GM21447 (cell line): ENCODE data around the gene AKAP1.

Source experiments
- ATAC-seq: cut with Tn5 transposase; IDR thresholded peaks from one replicate; pipeline ENCODE4 v1.9.1; 2021; ENCODE audit not compliant: unreplicated experiment

Gene AKAP1, protein sequence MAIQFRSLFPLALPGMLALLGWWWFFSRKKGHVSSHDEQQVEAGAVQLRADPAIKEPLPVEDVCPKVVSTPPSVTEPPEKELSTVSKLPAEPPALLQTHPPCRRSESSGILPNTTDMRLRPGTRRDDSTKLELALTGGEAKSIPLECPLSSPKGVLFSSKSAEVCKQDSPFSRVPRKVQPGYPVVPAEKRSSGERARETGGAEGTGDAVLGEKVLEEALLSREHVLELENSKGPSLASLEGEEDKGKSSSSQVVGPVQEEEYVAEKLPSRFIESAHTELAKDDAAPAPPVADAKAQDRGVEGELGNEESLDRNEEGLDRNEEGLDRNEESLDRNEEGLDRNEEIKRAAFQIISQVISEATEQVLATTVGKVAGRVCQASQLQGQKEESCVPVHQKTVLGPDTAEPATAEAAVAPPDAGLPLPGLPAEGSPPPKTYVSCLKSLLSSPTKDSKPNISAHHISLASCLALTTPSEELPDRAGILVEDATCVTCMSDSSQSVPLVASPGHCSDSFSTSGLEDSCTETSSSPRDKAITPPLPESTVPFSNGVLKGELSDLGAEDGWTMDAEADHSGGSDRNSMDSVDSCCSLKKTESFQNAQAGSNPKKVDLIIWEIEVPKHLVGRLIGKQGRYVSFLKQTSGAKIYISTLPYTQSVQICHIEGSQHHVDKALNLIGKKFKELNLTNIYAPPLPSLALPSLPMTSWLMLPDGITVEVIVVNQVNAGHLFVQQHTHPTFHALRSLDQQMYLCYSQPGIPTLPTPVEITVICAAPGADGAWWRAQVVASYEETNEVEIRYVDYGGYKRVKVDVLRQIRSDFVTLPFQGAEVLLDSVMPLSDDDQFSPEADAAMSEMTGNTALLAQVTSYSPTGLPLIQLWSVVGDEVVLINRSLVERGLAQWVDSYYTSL

DNA sequence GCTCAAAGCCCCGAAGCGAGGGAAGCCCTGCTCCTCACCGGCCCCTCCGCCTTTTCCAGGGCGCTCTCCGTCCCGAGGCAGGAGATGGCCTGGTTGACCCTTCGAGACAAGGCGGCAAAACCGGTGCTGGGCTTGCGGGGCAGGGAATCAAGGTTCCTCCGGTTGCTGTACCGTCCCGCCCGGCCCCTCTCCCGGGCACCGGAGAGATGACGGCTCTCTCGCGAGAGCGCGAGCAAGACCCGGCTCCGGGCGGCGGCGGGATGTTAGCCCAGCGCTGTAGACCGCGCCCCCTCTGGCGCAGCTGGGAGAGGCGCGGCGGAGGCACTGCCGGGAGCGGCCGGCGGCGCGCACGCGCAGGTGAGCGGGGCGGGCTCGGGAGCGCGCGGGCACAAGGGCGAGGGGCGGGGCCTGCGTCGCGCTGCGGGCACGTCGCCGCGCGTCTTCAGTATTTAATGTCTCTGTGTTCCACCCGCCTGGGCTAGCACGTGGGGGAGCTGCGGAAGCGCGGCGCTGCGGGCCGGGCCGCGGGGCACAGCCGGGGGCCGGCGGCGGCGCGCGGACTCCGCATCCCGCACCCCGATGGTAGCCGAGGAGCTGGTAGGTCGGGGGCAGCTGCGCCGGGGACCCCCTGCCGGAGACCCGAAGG, at the start of gene AKAP1:
Gene AKAP1 (plus strand): TSS at position 445 of the 646 bp plus-strand sequence. CDS start 20,219 bp downstream, outside the sequence.
- peak; percentile 75 for ATAC-seq

DNA sequence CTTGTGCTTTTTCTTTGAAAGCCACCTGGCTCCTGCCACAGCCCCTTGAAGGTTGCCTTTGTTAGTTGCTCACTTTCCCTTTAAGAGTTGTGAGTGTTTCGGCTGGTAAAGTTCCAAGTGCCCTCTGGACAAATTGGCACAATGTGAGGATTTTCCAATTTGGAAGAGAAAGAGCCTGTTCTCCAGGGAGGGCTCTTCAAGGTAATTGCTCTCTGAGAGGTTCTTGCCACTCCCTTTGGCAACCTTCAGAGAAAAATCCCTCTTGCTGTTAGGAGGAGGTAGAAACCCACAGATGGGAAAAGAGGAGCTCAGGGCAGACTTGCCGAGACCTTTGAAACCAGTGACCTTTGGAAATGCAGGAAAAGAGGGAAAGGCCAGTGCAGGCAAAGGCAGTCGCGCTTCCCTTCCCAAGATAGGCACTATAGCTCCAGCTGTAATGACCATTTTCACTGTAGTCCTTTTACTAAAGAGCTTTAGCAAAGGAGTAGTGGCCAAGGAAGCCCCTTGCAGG, 49.0 kb upstream of the AKAP1 start:
- ATAC-seq: no peak

DNA sequence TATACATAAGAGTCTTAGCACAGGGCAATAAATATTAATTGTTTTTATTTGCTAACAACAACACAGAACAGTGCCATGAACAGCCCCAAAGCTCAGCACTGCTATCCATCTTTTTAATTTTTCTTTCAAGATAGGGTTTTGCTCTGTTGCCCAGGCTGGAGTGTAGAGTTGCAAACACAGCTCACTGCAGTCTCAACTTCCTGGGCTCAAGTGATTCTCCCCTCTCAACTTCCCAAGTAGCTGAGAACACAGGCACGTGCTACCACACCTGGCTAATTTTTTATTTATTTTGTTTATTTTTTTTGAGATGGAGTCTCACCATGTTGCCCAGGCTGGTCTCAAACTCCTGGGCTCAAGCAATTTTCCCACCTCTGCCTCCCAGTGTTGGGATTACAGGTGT, 47.6 kb upstream of the AKAP1 start:
- no peak for ATAC-seq

DNA sequence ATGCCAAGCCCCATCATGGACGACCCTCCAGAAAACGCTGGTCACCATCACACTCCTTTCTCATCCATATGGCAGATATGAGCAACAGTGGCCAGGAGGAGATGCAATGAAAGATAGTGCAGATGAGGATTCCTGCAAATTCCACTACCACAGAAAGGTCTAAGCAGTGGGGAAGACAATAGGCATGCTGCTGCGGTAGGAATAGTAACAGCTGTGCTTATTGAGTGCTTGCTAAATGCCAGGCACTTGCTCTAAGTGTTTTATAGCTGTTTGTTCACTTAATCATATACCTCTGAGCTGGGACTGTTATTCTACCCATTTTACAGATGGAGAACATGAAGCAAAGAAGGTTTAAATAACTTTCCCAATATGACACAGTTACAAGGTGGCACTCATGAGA, 46.6 kb upstream of the AKAP1 start:
- no peak for ATAC-seq

DNA sequence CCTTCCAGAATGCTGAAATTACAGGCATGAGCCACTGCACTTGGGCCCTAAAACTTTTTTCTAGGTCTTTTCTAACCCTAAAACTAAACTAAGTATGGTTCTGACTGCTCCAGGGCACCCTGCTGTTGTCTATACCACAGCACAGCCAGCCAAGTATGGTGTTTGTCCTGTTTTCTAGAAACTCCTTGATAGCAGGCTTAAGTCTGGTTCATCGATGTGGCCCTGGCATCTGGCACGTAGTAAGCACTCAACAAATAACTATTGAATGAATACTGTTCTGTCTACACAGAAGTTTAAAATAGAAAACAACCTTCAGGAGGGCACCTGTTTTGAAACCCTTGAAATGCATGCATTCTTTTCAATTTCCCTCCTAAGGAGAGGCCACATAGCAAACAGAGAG, 44.5 kb upstream of the AKAP1 start:
- no peak for ATAC-seq

DNA sequence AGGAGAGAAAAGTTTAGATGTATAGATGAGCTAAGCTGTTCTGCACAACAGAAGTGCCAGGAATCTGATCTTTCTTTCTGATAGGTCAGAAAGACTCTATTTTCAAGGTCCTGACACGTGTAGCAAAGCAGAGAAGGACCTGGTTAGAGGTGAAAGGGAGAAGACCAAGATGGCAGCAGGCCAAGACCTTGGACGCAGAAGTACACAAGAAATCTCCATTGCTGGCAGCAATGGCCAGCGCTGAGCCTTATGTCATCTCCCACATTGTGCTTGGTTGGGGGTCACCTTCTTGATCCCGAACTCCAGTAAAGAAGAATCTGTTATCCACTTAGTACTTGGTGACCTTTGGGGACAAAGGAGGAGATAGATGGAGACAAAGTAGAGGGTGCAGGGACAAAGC, 41.8 kb upstream of the AKAP1 start:
- ATAC-seq: no peak

DNA sequence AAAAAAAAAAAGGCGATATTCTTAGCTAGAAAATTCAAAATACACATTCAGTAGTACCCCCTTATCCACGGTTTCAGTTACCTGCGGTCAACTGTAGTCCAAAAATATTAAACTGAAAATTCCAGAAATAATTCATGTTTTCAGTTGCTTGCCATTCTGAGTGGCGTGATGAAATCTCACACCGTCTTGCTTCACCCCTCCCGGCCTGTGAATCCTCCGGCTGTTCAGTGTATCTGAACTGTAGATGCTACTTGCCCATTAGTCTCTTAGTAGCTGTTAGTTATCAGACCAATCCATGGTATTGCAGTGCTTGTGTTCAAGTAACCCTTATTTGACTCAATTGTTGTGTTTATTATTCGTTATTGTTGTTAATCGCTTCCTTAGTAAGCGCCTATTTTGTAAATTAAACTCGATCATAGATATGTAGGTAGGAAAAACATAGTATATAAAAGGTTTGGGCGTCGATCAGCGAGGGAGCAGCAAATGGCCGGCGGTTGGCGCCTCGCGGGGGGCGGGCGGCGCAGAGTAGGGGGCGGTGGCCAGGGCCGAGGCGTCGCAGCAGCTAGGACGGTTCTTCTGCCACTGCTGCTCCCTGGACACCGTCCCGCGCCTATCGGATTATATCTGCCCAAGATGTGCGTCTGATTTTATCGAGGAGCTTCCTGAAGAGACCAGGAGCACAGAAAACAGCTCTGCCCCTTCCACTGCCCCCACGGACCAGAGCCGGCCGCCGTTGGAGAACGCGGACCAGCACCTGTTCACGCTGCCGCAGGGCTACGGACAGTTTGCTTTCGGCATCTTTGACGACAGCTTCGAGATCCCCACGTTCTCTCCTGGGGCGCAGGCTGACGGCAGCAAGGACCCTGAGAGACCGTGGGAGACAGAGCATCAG, 39.8 kb upstream of the AKAP1 start:
- peak; percentile 13 for ATAC-seq

DNA sequence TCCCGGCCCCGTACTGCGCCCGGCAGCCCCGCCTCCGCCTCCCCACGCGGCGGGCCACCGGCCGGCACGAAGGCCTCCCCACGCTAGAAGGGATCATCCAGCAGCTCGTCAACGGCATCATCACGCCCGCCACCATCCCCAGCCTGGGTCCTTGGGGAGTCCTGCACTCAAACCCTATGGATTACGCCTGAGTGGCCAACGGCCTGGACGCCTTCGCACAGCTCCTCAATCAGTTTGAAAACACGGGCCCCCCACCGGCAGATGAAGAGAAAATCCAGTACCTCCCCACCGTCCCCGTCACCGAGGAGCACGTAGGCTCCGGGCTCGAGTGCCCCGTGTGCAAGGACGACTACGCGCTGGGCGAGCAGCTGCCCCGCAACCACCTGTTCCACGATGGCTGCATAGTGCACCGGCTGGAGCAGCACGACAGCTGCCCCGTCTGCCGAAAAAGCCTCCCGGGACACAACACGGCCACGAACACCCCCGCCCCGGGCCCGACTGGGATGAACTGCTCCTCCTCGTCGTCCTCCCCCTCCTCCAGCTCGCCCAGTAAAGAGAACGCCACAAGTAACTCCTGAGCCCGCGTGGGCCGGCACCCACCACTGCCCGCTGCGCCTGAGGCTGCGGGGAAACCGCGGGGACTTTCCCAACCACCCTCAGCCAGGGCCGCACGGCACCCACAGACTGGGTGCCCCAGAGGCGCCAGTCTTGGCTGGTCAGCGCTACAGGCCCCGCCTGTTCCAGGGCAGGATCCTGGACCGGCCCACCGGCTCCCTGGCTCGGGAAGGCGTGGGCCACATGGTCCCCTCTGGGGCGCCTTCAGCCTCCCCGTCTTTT, 39.0 kb upstream of the AKAP1 start:
- peak; percentile 59 for ATAC-seq

DNA sequence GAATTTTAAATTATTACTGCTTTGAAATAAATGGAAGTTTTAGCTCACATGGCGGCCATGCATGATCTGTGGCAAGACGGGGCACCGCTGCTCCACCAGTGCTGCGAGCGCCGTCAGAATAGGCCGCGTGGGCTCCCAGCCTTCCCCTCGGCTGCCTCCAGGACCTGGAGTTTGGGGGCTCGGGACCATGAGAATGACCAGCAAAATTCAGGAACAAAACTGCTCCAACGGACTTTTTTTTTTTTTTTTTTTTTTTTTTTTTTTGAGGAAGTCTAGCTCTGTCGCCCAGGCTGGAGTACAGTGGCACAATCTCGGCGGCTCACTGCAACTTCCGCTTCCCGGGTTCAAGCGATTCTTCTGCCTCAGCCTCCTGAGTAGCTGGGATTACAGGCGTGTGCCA, 38.3 kb upstream of the AKAP1 start:
- ATAC-seq: no peak

DNA sequence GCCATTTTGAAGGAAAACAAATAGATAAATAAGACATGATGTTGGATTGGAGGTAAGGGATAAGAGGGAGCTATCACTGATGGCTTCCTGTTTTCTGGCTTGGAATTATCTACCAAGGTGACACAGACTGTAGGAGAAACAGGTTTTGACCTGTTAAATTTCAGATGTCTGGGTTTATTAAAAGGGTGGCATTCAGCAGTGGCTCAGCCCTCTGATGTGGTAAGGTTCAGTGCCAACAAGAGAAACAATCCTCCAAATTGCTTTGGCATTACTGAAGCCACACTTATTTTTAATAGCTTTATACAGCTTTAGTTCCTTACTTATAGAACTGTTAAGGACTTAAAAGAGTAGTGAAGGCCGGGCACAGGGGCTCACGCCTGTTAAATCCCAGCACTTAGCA, 37.0 kb upstream of the AKAP1 start:
- no peak for ATAC-seq

DNA sequence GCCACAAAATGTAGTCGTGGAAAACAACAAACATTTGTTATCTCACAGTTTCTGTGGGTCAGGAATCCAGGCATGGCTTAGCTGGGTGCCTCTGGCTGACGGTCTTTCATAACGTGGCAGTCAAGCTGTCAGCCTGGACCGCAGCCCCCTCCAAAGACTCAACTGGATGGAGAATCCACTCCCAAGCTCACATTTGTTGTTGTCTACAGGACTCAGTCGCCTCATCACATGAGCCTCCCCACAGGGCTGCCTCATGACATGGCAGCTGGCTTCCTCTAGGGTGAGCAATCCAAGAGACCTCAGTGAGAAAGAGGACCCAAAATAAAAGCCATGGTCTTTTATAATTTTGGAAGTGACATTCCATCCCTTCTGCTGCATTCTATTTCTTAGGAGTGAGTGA, 34.7 kb upstream of the AKAP1 start:
- ATAC-seq: no peak

DNA sequence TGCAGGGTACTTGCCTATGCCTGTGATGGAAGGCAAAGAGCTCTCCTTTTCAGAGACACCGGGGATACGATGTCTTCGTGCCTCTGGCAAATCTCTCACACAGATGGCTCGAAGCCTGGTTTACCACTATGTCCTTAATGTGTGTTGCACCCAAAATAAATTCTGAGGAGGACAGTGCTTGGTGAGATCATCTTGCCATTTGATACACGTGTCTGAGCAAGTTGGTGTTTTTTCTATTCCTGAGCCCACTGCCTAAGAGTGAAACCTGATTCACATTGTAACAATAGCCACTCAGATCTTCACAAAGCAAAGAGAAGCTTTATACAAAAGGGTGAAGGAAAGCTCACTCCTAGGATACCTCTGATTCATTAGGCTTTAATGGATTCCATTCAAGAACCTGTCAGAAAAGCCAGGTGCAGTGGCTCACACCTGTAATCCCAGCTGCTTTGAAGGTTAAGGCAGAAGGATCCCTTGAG, 33.1 kb upstream of the AKAP1 start:
- ATAC-seq: no peak

DNA sequence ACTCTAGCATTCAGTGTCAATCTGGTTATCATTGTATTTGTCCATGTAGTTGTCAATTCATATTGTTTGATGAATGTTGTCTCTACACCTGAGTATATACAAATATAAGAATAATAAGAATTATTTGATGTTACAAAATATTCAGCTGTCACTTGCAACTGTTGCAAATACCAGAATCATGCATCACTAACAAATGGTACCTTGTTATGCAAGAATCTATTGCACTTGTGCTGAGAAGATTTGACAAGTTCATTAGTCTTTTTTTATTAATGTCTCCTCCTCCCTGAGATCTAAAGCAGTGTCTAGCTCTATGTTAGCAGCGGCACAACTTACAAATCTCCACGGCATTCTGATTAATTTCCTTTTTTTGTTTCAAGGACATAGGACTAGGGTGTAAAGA, 22.2 kb upstream of the AKAP1 start:
- ATAC-seq: no peak

DNA sequence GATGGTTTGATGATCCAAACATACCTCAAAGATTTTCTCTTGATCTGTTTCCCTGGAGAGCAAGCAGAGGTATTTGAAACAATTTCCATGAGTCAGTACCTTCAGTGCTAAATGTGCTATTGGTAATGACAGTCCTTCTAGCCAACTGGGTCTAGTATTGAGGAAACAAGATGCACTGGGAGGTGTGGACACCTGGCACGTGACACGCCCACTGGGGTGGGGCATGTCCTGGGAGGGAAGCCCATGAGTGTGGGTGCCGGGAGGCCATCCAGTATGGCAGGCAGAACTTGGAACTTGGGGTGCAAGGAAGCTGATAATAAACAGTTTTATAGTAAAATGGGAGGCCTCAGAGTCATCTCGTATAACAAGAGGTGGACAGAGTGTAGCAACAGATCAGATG, 17.9 kb upstream of the AKAP1 start:
- no peak for ATAC-seq

DNA sequence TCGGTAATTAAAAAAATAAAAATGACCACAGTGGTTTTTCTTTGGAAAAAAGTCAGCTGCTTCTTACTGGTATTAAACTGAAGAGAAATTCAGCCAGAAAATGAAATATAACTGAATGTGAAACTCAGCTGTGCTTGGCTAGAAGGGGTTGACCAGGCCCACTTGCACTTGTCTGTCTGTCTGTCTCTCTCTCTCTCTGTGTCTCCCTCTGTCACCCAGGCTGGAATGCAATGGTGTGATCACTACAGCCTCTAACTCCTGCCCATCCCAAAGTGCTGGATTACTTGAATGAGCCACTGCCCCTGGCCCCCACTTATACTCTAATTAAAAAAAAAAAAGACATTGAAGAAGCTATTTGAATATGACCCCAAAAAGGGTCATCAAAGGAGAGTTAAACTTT, 17.3 kb upstream of the AKAP1 start:
- ATAC-seq: no peak

DNA sequence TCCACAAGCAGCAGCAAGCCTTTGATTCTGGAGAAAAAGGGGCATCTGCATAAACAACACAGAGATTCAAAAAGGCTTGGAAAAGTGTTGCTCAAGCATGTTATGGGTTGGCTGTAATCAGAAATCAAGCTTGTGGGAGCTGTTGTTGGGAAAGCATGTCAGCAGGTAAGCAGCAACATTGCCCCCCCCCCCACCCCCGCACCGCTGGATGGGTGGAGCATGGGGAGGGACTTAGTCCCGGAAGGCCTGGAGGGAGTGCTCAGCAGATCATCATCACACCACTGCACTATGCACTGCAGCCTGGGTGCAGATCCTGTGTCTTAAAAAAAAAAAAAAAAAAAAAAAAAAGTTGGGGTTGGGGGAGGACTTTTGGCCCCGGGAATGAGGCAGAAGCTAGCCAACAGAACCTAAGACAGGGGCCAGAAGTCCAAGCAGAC, 16.8 kb upstream of the AKAP1 start:
- ATAC-seq: no peak

DNA sequence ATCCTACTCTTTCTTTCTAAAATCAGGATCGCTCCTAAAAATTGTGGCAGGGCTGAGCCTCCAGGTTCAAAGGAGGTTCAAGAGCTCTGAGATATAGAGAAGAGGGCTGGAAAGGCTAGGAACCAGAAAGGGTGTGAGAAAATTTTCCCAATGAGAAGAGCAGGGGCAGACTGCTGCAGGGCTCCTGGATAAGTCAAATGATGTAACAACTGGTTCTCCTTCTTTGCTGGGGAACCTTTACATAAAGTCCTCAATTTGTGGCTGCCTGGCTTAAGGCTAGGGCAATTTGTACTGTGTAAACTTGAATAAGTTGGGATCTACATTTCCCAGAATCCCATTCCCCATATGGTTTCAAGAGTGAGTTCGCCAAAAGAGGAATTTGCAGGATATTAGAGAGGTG, 16.3 kb upstream of the AKAP1 start:
- ATAC-seq: no peak

DNA sequence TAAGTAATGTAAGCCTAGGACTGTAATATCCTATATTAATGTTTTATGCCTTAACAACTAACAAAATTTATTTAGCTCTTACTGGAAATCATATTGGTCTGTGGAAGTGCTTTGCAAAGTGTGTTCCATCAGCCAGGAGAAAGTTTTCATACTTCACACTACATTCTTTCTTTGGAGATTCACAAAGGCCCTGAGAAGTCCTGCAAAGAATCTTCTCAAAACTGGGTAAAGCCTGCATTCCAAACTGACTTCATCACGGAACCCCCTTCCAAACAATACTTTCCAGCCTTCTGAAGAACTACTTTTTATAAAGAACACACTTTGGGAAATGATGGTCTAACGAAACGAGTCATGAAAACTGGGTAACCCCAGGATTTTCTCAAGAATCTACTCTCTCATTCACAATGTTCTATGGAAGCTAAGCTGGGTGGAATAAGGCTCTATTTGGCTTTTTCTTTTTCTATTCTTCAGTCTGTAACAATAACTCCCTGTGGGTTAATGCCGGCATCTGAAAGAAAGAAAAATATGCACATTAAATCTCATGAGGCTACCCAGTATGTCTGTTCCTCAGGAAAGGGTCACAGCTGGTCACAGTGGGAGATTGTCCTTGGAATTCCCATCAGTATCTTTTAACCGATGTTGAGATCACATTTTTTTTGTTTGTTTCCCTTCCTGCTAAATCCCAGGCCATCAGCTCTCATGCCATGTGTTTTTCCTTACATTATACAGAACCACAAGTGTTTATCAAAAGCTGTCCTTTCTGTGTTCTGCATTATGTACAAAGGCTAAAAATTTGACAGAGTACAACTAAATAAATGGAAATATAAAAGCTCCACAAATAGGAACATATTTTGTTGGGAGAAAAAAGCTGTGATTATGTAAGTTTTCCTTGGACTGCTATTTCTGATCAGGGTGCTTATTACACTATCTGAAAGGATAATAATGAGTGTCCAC, 12.8 kb upstream of the AKAP1 start:
- ATAC-seq: no peak
